T-helper 1 cell treated with Interleukin-12 subunit alpha and Interleukin-12 subunit beta and Interleukin-4 antibody, amounts not matched to agents 30 μg/mL and 1 μg/mL, for 36 hours (primary cell): Measurements from ENCODE around the gene LPP.

Experiments used
- H3K27ac Mint-ChIP-seq: one replicate; pipeline ENCODE4 v1.8.0; 2021; ENCODE audit warnings: mild to moderate bottlenecking, mixed read lengths
- H3K27me3 Mint-ChIP-seq: one replicate; pipeline ENCODE4 v1.8.0; 2021; ENCODE audit warnings: low read depth, mixed read lengths
- H3K36me3 Mint-ChIP-seq: one replicate; pipeline ENCODE4 v1.8.0; 2021; ENCODE audit warnings: low read depth, mixed read lengths
- H3K4me1 Mint-ChIP-seq: one replicate; pipeline ENCODE4 v1.8.0; 2021; ENCODE audit warnings: low read depth, mixed read lengths
- H3K4me3 Mint-ChIP-seq: one replicate; pipeline ENCODE4 v1.8.0; 2021; ENCODE audit warnings: mild to moderate bottlenecking, moderate library complexity, mixed read lengths
- H3K9me3 Mint-ChIP-seq: one replicate; pipeline ENCODE4 v1.8.0; 2021; ENCODE audit warnings: mixed read lengths

Gene LPP

DNA sequence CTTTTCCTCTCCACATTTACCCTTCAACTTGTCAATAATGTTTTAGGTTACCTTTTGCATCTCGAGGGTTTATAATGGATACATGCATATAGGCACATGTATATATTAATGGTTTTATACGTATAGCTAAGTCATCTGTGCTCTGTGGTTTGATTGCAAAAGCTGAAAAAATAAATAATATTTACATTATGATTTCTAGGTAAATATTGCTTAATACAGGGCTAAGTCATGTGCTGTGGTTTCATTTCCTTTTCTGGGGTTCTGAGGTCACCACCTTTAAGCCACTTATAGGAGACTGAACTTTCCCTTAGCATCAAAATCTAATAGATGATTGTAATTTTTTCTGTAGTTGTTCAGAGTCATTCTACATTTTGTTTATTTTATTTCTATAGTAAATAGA, 33.1 kb downstream of the LPP start:
- H3K27me3 Mint-ChIP-seq = no peaks in the 10 kb centered on the region
- peaks cover 20% of the 10 kb centered on the region for H3K4me1 Mint-ChIP-seq
- no peak overlapping the region for H3K4me3 Mint-ChIP-seq
- H3K9me3 Mint-ChIP-seq = no peaks in the 10 kb centered on the region
- peaks cover 16% of the 10 kb centered on the region for H3K36me3 Mint-ChIP-seq
- no peak overlapping the region for H3K27ac Mint-ChIP-seq

- Mint-ChIP-seq H3K36me3 (peaks cover 21% of the 10 kb centered on the region), H3K4me1 (peaks cover 23% of the 10 kb centered on the region), H3K27ac (no peak overlapping the region), H3K27me3 (no peaks in the 10 kb centered on the region), H3K4me3 (no peak overlapping the region), H3K9me3 (no peaks in the 10 kb centered on the region)
These were observed 35.0 kb downstream of the LPP start for GRCh38 chr3:188188911-188189310.

- peaks cover 19% of the 10 kb centered on the region for H3K4me1 Mint-ChIP-seq
- no peak overlapping the region for H3K27ac Mint-ChIP-seq
- no peaks in the 10 kb centered on the region for H3K27me3 Mint-ChIP-seq
- H3K9me3 Mint-ChIP-seq = no peaks in the 10 kb centered on the region
- peaks cover 18% of the 10 kb centered on the region for H3K36me3 Mint-ChIP-seq
- H3K4me3 Mint-ChIP-seq = no peak overlapping the region
These were observed 37.5 kb downstream of the LPP start for GRCh38 chr3:188191460-188191859.

DNA sequence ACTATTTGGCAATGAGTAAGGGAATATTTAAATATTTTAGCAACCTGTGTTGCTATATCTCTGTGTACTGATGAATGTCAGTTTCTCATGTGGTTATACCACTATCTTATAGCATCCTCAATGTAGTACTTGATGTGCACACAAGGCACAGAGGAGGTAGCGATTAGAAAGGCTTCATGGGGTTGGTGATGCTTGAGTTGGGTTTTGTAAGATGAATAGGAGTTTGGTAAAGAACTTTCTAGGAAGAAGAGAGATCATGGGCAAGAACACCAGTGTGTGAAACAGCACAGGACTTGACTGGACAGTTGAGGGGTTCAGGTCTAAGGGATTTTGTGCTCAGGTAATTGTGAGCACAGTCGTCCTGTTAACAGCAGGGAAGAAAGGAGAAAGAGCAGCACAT, 38.1 kb downstream of the LPP start:
- H3K27ac Mint-ChIP-seq = no peak overlapping the region
- peaks cover 20% of the 10 kb centered on the region for H3K36me3 Mint-ChIP-seq
- no peak overlapping the region for H3K4me3 Mint-ChIP-seq
- peaks cover 22% of the 10 kb centered on the region for H3K4me1 Mint-ChIP-seq
- no peaks in the 10 kb centered on the region for H3K9me3 Mint-ChIP-seq
- no peaks in the 10 kb centered on the region for H3K27me3 Mint-ChIP-seq

GRCh38 chr3:188194332-188194731, 40.4 kb downstream of the LPP start:
- peaks cover 22% of the 10 kb centered on the region for H3K4me1 Mint-ChIP-seq
- peaks cover 16% of the 10 kb centered on the region for H3K36me3 Mint-ChIP-seq
- H3K4me3 Mint-ChIP-seq = no peak overlapping the region

GRCh38 chr3:188196232-188196990, 42.5 kb downstream of the LPP start:
- Mint-ChIP-seq H3K36me3 (peaks cover 9% of the 10 kb centered on the region), H3K9me3 (no peaks in the 10 kb centered on the region), H3K27me3 (no peaks in the 10 kb centered on the region), H3K4me1 (peaks cover 18% of the 10 kb centered on the region), H3K4me3 (no peak overlapping the region), H3K27ac (no peak overlapping the region)

More at GRCh38 chr3:188194332-188194731, 40.4 kb downstream of the LPP start:
- H3K9me3 Mint-ChIP-seq = no peaks in the 10 kb centered on the region
- H3K27me3 Mint-ChIP-seq = no peaks in the 10 kb centered on the region
- H3K27ac Mint-ChIP-seq = no peak overlapping the region

DNA sequence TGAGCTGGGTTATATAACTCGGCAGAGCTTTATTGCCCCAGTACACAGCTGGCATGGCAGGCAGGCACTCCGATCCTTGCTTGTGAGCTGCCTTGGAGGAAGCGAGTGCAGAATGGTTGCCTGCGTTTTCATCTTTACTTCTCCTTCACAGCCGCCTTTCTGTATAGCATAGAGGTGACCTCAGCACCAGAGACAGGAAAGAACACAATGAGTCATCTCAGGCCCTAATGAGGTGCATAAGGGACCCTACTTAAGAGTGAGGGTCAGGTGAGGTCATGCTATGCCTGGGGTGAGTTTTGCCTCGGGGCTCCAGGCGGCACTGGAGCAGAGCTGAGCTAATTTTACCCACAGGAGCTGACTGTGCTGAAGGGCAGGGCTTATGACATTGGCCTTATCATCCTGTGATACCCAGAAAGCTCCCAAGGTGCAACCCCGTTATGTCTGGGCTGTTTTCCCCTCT, 43.5 kb downstream of the LPP start:
- Mint-ChIP-seq H3K9me3 (no peaks in the 10 kb centered on the region), H3K4me3 (no peak overlapping the region), H3K27ac (no peak overlapping the region), H3K27me3 (no peaks in the 10 kb centered on the region), H3K4me1 (peaks cover 23% of the 10 kb centered on the region), H3K36me3 (peaks cover 7% of the 10 kb centered on the region)

DNA sequence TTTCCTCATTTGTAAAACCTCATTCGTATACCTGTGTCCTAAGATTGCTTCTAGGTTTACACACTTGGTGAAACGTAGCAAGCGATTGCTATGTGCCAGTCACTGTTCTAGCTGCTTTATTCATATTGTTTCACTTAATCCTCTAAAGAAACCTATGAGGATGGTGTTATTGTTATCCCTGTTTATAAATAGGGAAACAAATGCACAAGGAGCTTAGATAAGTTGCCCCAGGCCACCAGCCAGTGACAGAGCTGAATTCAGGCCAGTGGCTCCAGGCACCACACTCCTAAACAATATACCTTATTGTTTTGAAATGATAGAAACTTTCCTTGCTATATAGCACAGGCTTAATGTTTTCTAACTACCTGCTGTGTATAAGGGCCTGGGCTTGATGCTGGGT, 44.0 kb downstream of the LPP start:
- H3K36me3 Mint-ChIP-seq = peaks cover 8% of the 10 kb centered on the region
- H3K9me3 Mint-ChIP-seq = no peaks in the 10 kb centered on the region
- no peak overlapping the region for H3K4me3 Mint-ChIP-seq
- peaks cover 26% of the 10 kb centered on the region for H3K4me1 Mint-ChIP-seq
- H3K27me3 Mint-ChIP-seq = no peaks in the 10 kb centered on the region
- H3K27ac Mint-ChIP-seq = no peak overlapping the region

DNA sequence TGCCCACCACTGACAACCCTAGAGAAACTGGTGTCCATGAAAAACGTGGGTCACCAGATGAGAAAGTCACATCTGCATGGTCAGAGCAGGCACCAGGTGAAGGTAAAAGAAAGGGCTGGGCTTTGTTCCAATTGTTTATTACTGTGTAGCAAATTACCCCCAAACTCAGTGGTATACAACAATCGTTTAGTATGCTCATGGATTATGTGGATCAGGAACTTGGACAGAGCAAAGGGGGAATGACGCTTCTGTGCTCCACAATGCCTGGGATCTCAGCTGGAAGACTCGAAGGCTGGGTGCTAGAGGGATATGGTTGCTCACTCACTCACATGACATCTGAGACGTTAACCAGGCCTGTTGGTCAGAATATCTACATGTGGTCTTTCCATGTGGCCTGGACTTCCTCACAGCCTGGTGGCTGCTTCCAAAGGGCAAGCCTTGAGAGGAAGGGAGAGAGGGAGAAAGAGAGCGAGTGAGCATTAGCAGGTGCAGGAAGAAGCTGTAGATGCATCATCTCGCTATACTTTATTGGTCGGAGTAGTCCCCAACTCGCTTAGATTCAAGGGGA, 44.9 kb downstream of the LPP start:
- peaks cover 9% of the 10 kb centered on the region for H3K36me3 Mint-ChIP-seq
- H3K27me3 Mint-ChIP-seq = no peaks in the 10 kb centered on the region
- no peaks in the 10 kb centered on the region for H3K9me3 Mint-ChIP-seq
- H3K4me3 Mint-ChIP-seq = no peak overlapping the region
- no peak overlapping the region for H3K27ac Mint-ChIP-seq
- peaks cover 26% of the 10 kb centered on the region for H3K4me1 Mint-ChIP-seq

GRCh38 chr3:188199386-188199785, 45.4 kb downstream of the LPP start:
- H3K27ac Mint-ChIP-seq = no peak overlapping the region
- H3K9me3 Mint-ChIP-seq = no peaks in the 10 kb centered on the region

GRCh38 chr3:188200481-188200880, 46.5 kb downstream of the LPP start:
- peaks cover 16% of the 10 kb centered on the region for H3K36me3 Mint-ChIP-seq
- H3K4me3 Mint-ChIP-seq = no peak overlapping the region
- no peaks in the 10 kb centered on the region for H3K9me3 Mint-ChIP-seq

More at GRCh38 chr3:188199386-188199785, 45.4 kb downstream of the LPP start:
- Mint-ChIP-seq H3K4me1 (peaks cover 26% of the 10 kb centered on the region), H3K4me3 (no peak overlapping the region), H3K27me3 (no peaks in the 10 kb centered on the region), H3K36me3 (peaks cover 14% of the 10 kb centered on the region)

DNA sequence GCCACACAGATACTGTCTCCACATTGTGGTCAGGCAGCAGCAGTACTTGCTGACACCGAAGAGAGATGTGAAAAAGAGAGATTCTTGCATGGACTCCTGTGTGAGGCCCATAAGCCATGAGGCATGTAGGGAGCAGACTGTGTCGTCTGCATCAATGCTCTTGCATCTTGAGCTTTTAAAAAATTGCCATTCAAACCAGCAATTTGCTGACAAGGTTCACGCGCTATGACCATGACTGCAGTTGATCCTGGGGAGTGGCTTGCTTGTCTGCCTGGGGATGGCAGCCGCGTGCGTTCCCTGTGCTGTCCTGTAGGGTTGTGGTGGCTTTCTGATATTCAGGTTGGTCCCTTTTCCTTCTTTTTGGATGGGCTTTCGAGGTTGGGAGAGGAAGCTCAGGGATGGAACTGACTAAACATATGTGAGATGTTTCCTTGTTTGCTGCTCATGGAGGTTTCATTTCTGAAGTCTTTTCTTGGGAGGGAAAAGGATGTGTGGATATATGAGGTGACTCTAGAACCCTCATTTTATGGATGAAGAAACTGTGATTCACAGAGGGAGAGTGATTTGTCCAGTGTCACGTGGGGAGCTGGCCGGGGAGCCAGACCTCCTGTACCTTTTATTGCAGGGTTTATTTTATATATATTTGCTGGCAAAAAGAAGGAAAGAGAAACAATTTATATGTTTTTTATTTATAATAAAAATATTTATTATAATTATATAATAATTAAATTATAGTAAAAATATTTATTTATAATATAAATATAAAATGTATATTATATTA, 48.6 kb downstream of the LPP start:
- Mint-ChIP-seq H3K27me3 (no peaks in the 10 kb centered on the region), H3K4me3 (no peak overlapping the region), H3K4me1 (peaks cover 21% of the 10 kb centered on the region), H3K36me3 (peaks cover 18% of the 10 kb centered on the region), H3K9me3 (no peaks in the 10 kb centered on the region), H3K27ac (peak overlapping the region; percentile 42)

More at GRCh38 chr3:188200481-188200880, 46.5 kb downstream of the LPP start:
- Mint-ChIP-seq H3K27ac (no peak overlapping the region), H3K4me1 (peaks cover 31% of the 10 kb centered on the region), H3K27me3 (no peaks in the 10 kb centered on the region)

DNA sequence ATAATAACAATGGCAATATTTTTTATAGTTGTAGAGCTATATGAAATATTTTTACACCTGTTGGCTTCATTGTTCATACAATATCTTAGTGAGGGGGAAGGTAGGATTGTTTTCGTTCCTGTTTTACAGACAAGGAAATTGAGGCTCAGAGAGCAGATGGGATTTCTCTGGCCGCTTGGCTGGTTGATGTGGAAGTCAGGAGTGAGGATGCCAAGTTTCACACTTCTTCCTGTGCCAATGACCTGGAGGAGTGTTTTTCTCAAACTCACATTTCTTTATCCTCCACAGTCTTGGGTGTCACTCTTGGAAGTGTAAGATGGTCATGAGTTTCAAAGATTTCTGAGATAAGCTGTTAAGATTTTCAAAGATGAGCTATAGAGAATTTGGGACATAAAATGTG, 50.6 kb downstream of the LPP start:
- Mint-ChIP-seq H3K36me3 (peaks cover 22% of the 10 kb centered on the region), H3K27ac (no peak overlapping the region), H3K4me1 (peaks cover 21% of the 10 kb centered on the region), H3K4me3 (no peak overlapping the region), H3K9me3 (no peaks in the 10 kb centered on the region), H3K27me3 (no peaks in the 10 kb centered on the region)

DNA sequence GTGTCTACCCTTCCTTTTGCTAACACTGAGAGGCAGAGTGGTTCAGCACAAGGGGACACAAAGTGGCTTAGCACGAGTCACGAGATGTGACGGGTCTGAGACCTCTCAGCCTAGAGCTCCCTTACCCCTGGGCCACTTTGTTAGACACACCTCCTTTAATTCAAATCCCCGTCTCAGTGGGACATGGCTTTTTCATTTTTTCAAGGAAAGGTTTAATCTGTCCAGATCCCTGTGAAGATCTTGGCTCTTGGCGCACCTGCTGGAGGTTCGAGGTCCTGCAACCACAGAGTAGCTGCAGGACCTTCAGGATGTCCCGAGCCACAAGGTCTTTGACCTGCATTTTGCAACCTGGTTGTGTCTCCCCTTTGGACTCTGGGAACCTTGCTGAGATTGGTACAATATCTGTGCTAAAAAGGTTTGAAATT, 52.0 kb downstream of the LPP start:
- no peak overlapping the region for H3K4me3 Mint-ChIP-seq
- H3K27ac Mint-ChIP-seq = no peak overlapping the region
- H3K36me3 Mint-ChIP-seq = peaks cover 25% of the 10 kb centered on the region

DNA sequence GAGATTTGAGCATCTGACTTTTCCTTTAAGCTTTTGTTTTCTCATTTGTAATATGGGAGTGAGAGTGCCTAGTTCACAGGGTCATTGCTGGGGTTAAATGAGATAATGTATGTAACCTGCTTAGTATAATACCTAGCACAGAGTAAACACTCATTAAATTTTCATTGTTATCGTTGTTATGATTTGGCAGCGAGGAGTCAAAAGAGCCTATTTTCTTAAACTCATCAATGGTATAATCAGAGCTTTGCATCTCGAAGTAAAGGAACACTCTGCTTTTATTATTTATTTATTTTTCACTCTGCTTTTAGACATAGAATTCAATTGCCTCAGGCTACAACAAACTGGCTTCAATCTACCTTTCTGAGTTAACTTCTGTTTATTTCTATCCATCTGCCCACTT, 52.8 kb downstream of the LPP start:
- H3K4me3 Mint-ChIP-seq = no peak overlapping the region
- H3K36me3 Mint-ChIP-seq = peaks cover 25% of the 10 kb centered on the region
- no peaks in the 10 kb centered on the region for H3K27me3 Mint-ChIP-seq
- H3K27ac Mint-ChIP-seq = no peak overlapping the region
- peaks cover 20% of the 10 kb centered on the region for H3K4me1 Mint-ChIP-seq
- H3K9me3 Mint-ChIP-seq = no peaks in the 10 kb centered on the region

More for the DNA sequence above, 52.0 kb downstream of the LPP start:
- Mint-ChIP-seq H3K4me1 (peaks cover 21% of the 10 kb centered on the region), H3K9me3 (no peaks in the 10 kb centered on the region), H3K27me3 (no peaks in the 10 kb centered on the region)
